Panc1 (cell line): ENCODE measurements around the gene KCNQ1OT1.

Experiments used
- POLR2AphosphoS5 ChIP-seq: IDR thresholded peaks from 2 replicates; pipeline ENCODE4 v1.6.1; 2012; ENCODE audit warnings: mild to moderate bottlenecking, low read depth, low read length, moderate library complexity
- TCF7L2 ChIP-seq: IDR thresholded peaks from 2 replicates; pipeline ENCODE4 v1.6.1; 2011; ENCODE audit warnings: mild to moderate bottlenecking, low read depth, low read length, inconsistent platforms
- TF ChIP-seq, protein P1 (sequence below): fragments of 450-650 bp; IDR thresholded peaks from 2 replicates; pipeline ENCODE4 v1.5.1; 2017; ENCODE audit warnings: mild to moderate bottlenecking
- TF ChIP-seq, protein P2 (sequence below), 2 experiments: IDR thresholded peaks; 2 replicates each; pipeline ENCODE4 v1.6.1; 2011 to 2012; ENCODE audit warnings: low read depth in 2 of 2, control low read depth in 1 of 2, low read length in 1 of 2, mild to moderate bottlenecking in 1 of 2, moderate library complexity in 1 of 2; ENCODE audit not compliant: insufficient read depth in 1 of 2

DNA sequence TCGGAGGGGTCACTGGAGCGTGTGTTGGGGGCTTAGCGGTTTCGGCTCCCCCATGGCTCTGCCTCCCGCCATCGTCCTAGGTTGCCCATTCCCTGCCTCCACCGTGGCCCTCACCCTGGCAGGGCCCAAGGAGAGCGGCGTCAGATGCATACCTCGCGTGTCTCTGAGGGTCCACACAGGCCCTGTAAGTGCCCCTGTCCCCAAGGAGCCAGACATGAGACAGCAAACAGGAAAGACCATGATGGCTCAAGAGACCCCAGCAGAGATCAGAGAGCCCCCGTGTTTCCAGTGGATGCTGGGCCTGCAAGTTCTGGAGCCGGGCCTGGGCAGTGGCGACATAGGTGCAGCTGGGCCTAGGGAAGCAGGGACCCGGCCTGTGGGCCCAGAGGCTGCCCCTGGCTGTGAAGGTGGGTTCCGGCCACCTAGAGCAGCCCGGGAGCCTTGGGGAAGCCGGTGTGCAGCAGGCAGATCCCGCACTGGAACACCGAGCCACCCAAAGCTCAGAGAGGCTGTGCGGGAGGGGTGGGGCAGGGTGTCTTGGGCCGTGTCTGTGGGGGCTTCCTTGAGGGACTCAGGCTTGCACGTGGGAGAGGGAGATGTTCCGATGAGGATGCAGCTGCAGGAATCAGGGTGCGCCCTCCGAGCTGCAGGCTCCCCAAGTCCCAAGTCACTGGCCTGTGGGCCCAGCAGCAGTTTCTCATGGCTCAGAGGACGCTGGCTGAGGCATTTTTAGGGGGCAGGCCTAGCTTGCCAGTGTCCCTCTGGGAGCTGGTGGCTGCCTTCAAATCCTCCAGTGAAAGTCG, 126.4 kb downstream of the KCNQ1OT1 start:
- TF ChIP-seq, protein P1, sequence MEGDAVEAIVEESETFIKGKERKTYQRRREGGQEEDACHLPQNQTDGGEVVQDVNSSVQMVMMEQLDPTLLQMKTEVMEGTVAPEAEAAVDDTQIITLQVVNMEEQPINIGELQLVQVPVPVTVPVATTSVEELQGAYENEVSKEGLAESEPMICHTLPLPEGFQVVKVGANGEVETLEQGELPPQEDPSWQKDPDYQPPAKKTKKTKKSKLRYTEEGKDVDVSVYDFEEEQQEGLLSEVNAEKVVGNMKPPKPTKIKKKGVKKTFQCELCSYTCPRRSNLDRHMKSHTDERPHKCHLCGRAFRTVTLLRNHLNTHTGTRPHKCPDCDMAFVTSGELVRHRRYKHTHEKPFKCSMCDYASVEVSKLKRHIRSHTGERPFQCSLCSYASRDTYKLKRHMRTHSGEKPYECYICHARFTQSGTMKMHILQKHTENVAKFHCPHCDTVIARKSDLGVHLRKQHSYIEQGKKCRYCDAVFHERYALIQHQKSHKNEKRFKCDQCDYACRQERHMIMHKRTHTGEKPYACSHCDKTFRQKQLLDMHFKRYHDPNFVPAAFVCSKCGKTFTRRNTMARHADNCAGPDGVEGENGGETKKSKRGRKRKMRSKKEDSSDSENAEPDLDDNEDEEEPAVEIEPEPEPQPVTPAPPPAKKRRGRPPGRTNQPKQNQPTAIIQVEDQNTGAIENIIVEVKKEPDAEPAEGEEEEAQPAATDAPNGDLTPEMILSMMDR = no peak
- no peak for TF ChIP-seq TCF7L2
- TF ChIP-seq, protein P2, sequence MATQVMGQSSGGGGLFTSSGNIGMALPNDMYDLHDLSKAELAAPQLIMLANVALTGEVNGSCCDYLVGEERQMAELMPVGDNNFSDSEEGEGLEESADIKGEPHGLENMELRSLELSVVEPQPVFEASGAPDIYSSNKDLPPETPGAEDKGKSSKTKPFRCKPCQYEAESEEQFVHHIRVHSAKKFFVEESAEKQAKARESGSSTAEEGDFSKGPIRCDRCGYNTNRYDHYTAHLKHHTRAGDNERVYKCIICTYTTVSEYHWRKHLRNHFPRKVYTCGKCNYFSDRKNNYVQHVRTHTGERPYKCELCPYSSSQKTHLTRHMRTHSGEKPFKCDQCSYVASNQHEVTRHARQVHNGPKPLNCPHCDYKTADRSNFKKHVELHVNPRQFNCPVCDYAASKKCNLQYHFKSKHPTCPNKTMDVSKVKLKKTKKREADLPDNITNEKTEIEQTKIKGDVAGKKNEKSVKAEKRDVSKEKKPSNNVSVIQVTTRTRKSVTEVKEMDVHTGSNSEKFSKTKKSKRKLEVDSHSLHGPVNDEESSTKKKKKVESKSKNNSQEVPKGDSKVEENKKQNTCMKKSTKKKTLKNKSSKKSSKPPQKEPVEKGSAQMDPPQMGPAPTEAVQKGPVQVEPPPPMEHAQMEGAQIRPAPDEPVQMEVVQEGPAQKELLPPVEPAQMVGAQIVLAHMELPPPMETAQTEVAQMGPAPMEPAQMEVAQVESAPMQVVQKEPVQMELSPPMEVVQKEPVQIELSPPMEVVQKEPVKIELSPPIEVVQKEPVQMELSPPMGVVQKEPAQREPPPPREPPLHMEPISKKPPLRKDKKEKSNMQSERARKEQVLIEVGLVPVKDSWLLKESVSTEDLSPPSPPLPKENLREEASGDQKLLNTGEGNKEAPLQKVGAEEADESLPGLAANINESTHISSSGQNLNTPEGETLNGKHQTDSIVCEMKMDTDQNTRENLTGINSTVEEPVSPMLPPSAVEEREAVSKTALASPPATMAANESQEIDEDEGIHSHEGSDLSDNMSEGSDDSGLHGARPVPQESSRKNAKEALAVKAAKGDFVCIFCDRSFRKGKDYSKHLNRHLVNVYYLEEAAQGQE (IDR thresholded peaks at IDR 0.05; ENCODE audit: insufficient read depth in 1 of 2, low read depth in 2 of 2, low read length in 1 of 2) = no peak
- no peak for TF ChIP-seq POLR2AphosphoS5
